Stimulated activated naive CD4-positive, alpha-beta T cell (primary cell): ENCODE results near the gene REC114.

ENCODE experiments used
- DNase-seq, 6 experiments: peaks; one replicate each; lab custom pipeline; 2025; lab: John Stamatoyannopoulos, UW

Gene REC114

DNA sequence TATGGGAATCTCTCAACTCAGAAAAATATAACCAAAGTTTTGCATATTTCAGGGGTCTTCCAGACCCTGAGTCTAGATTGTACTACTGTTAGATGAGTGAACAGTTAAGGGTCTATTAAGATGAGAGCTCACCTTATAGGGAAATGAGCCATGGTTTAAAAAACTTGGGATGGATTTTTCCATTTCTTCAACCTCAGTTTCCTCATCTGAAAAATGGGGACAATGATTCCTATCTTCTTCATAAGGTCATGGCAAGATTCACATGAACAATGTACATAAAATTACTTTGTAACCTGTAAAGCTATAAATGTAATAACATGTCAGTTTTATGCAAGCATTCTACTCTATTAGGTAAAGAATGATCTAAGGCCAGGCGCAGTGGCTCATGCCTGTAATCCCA is 161.5 kb downstream of the REC114 start:
- DNase-seq, result no peak

DNA sequence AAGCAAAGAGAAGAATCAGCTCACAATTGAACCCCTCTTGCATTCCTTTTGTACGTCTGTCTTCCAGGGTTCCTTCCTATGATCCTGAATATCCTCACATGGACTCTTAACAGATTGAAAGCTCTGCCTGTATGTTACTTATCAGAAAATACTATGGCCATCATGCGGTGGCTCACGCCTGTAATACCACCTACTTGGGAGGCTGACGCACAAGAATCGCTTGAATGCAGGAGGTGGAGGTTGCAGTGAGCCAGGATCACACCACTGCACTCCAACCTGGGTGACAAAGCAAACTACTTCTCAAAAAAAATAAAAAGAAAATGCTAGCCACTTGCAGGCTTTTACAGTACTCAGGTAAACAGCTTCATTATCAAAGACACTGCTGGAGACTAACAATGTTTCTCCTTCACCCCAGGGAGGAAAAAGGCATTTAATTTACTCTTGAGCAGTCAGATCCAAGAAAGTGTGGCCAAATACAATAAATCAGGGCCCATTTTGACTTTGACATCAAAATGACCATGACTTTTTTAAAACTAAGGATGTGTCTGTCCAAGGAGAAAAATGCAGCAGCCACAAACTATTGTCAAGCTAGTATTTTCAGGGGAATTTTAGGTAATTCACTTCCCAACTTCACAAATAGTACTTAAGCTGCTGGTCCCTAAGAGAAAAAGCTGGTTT is 162.9 kb downstream of the REC114 start:
- DNase-seq, result no peak

DNA sequence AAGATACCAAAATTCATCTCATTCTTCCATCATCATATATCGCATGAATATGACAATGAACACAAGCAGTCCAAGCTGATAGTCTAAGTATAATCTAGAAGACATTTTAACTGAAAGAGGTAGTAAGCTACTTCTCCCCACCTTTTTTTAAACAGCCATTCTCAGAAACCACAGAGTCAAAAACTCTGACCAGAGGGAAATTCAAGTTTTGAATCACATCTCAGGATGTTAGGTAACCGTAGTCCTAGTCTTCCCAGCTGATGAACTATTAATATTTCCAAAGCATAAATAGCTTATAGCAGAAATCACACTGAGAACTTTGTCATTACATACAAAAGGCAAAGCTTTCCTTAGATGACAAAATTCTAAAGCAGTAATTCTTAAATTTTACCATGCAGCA is 164.4 kb downstream of the REC114 start:
- DNase-seq, result no peak

DNA sequence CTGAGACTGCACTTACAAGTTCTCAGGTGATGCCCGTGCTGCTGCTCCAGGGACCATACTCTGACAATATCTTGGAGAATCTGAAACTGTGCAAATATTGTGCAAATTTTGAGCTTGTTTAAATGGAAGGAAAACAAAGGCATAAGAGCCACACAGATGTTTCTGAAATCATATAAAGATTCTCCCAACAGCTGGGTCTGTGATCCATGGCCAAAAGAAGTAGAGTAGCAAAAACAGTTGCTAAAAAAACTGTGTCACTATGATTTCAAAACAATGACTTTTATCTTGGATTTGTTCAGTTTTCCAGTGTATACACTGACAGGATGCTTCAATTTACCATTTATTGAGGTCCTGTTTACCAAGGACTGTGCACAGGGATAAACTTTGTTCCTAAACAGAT is 164.9 kb downstream of the REC114 start:
- no peak for DNase-seq

DNA sequence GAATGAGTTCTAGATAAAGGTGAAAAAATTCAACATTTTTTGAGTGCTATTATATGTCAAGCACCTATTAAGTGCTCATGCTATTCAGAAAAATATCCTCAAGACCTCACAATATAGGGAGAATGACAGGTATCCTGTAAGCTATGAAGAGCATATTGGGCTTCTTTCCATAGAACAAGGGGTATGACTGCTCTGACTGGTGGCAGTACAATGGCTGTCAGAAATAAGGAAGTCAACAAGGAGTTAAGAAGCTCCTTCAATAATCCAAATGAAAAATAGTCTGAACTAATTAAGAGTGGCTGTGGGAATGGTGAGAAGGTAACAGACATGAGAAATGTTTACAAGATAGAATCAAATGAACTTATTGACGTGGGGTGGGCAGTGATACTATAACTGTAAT is 165.5 kb downstream of the REC114 start:
- DNase-seq, result no peak

DNA sequence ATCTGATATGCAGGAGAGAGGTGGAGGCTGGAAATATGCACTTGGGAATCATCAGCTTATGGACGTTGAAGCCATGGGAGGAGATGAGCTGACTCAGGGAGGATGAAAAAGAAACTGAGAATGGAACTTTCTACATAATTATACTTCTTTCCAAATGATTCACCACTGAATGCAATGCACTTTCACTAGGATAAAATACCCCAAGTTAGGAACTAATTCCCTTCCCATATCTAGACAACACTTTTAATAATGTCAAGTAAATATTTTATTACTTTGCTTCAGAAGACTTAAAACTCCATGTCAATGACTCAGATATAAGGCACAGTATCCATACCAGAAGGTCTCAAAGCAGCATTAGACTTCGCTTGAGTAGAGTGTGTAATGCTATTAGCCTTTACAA is 166.0 kb downstream of the REC114 start:
- no peak for DNase-seq
